Body of pancreas (tissue), 4 donors: ENCODE results near the gene LOXL4.

ENCODE experiments used
- POLR2A ChIP-seq, 3 donors: fragments of 450-650 bp; IDR thresholded peaks; one replicate each; pipeline ENCODE4 v1.6.1; 2016; ENCODE audit warnings: antibody characterized with exemption in 3 of 3, mild to moderate bottlenecking in 2 of 3
- TF ChIP-seq, protein P1 (sequence below), 7 experiments: fragments of 450-650 bp in 4 of 7; fragments of 200-600 bp in 3 of 7; sonication (generic) in 3 of 7; IDR thresholded peaks; one replicate each; pipeline ENCODE4 v1.5.1; 2016 to 2019; ENCODE audit warnings: antibody characterized with exemption in 7 of 7

GRCh38 chr10:98303569-98303968 is 35.6 kb upstream of the LOXL4 start:
- TF ChIP-seq, protein P1, sequence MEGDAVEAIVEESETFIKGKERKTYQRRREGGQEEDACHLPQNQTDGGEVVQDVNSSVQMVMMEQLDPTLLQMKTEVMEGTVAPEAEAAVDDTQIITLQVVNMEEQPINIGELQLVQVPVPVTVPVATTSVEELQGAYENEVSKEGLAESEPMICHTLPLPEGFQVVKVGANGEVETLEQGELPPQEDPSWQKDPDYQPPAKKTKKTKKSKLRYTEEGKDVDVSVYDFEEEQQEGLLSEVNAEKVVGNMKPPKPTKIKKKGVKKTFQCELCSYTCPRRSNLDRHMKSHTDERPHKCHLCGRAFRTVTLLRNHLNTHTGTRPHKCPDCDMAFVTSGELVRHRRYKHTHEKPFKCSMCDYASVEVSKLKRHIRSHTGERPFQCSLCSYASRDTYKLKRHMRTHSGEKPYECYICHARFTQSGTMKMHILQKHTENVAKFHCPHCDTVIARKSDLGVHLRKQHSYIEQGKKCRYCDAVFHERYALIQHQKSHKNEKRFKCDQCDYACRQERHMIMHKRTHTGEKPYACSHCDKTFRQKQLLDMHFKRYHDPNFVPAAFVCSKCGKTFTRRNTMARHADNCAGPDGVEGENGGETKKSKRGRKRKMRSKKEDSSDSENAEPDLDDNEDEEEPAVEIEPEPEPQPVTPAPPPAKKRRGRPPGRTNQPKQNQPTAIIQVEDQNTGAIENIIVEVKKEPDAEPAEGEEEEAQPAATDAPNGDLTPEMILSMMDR (IDR thresholded peaks at IDR 0.05) = no peak
- TF ChIP-seq POLR2A (IDR thresholded peaks at IDR 0.05) = no peak
